ENCODE results near the gene C7orf57.
"Not testable (repeated sequence)": the region's sequence is repeated elsewhere in the genome, so short reads cannot be mapped to it uniquely, and the experiment has no call there.

The C7orf57 gene

DNA sequence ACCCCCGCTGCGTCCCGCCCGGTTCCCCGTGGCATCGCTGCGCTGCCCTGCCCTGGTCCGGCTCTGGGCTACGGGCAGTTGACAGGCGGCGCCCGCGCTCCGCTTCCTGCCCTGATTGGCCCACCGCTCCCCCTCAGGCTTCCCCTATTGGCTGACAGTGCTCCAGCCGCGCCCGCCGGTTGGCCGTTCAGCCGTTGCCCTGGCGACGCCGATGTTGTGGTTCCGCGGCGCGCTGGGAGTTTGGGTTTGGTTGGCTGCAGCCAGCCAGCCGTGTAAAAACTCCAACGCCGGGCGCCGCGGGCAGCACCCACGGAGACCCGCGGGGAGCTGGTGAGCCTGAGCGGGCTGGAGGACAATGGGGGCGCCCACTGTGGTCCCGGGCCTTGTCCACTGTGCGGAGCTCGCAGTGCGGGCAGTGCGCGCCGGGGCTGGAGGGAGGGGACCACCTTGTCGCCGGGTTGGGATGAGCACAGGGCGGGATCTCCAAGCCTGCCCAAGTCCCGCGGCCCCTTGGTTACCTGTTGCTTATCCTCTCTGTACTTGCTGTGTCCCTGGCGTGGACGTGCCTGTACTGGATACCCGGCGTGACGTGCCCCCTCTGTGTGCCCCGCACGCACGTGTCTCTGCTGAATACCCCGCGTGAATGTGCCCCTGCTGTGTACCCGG, at the start of gene C7orf57:
Gene C7orf57 (plus strand): TSS at position 243 of the 666 bp plus-strand sequence. CDS start 766 bp downstream, outside the sequence.
- peak; percentile 95 for DNase-seq

DNA sequence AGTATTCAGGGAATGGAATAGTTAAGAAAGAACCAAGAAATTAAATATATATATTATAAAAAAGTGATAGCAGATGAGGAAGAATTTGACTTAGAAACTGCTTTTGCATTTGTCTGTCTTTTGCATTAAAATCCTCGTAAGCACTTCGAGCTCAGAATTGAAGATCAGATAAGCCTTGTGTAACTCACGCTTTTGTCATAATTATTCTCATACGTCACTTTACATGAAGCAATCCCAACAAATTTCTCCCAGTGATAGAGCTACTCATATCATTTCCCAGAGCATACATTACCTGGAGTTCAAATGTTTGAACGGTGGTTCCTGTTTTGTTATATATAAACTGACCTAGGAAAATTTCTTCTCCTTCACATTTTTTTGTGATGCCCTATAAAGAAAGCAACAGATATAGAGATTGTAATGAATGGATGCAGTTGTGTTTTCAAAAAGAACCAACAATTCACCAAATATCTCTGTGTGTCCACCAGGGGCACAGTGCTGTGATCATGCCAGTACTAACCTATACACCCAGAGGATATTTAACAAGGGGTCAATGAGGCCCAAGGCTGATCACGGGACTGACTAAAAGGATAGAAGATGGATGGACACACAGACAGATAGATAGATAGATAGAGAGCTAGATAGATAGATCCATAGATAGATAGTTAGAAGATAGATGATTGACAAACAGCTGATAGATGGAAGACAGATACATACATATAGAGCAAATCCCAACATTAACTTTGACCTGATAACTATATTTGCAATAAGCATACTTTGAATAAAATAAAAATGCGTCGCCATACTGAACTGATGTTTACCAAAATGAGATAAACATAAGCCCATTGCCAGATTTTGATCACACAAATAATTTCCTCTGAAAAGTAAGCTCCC, 46.6 kb upstream of the C7orf57 start:
- DNase-seq: peak; percentile 71

DNA sequence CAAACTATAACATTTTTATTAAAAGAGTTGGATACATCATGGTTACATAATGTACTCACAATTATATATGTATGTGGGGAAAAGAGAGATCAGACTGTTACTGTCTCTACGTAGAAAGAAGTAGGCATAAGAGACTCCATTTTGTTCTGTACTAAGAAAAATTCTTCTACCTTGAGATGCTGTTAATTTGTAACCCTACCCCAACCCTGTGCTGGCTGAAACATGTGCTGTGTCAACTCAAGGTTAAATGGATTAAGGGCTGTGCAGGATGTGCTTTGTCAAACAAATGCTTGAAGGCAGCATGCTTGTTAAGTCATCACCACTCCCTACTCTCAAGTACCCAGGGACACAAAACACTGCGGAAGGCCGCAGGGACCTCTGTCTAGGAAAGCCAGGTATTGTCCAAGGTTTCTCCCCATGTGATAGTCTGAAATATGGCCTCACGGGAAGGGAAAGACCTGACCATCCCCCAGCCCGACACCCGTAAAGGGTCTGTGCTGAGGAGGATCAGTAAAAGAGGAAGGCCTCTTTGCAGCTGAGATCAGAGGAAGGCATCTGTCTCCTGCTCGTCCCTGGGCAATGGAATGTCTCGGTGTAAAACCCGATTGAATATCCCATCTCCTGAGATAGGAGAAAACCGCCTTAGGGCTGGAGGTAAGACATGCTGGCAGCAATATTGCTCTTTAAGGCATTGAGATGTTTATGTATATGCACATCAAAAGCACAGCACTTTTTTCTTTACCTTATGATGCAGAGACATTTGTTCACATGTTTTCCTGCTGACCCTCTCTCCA, 45.5 kb upstream of the C7orf57 start:
- peak; percentile 86 for DNase-seq

GRCh38 chr7:47990592-47990991, 44.8 kb upstream of the C7orf57 start:
- no peak for DNase-seq

DNA sequence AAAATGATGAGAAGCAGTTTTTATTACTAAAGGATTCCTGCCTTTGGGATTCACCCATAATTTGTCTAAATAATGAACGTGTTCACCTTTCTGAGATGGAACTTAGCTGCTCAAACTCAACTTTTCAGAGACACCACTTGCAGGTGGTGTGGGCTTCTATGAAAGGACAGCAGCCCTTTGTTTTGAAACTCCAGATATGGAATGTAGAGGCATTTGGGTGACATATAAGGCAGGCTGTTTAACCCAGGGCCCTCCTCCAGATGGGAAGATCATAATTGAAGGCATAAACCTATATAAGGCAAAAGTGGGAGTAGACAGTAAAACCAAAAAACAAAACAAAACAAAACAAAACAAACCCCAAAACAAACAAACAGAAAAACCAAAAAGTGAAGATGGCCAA, 44.1 kb upstream of the C7orf57 start:
- no peak for DNase-seq

DNA sequence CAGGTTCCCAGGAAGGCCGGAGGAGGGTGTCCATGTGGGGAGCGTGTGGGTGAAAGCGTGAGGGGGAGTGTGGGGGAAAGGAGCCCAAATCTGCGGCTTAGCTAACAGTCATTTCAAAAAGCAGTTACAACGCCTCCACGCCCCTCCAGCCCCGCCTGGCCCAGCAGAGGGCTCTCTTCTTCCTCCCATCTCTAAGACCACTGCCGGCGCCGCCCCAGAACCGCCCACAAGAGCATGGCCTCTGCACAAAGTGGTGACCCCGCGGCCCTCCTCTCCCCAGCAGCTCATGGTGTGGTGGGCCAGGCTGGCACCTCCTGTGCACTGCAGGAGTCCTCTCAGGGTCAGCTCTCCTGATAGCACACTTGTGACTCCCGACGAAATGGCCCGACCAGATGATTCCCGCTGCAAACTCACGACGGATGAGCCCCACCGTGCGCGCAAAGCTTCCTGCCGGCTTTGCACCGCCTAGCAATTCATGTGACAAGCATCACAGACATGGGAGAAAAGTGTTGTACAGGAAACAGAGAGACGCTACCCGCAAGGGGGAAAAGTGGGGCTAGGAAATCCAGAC, 43.5 kb upstream of the C7orf57 start:
- DNase-seq: peak; percentile 87

- no peak for DNase-seq
Measured at GRCh38 chr7:47992446-47992845, 42.9 kb upstream of the C7orf57 start.

- DNase-seq: no peak
Measured at GRCh38 chr7:47999413-47999812, 35.9 kb upstream of the C7orf57 start.

DNA sequence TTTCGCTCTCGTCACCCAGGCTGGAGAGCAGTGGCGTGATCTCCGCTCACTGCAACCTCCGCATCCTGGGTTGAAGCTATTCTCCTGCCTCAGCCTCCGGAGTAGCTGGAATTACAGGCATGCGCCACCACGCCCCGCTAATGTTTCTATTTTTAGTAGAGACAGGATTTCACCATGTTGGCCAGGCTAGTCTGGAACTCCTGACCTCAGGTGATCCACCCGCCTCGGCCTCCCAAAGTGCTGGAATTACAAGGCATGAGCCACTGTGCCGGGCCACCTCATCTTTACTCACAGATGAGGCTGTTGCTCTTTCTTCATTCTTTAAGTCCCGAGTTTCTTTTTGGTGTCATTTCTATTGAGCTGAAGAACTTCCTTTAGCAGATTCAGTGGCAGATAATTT, 35.2 kb upstream of the C7orf57 start:
- DNase-seq: not testable (repeated sequence)

DNA sequence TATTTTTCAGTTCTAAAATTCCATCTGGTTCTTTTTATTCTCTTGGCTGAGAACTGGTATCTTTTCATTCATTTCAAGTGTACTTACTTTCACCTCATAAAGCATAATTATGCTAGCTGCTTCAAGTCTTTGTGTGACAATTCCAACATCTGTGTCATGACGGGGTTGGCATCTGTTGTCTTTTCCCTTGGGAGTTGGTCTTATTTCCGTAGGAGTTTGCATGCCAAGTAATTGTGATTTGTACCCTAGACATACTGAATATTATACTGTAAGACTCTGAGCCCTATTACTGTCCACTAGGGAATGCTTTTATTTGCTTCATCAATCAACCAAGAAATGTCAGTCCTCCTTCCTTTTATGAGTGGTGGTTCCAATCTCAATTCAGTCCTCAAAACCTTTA, 31.3 kb upstream of the C7orf57 start:
- peak; percentile 74 for DNase-seq

GRCh38 chr7:48004638-48005037, 30.7 kb upstream of the C7orf57 start:
- no peak for DNase-seq

GRCh38 chr7:48006866-48007265, 28.5 kb upstream of the C7orf57 start:
- no peak for DNase-seq

DNA sequence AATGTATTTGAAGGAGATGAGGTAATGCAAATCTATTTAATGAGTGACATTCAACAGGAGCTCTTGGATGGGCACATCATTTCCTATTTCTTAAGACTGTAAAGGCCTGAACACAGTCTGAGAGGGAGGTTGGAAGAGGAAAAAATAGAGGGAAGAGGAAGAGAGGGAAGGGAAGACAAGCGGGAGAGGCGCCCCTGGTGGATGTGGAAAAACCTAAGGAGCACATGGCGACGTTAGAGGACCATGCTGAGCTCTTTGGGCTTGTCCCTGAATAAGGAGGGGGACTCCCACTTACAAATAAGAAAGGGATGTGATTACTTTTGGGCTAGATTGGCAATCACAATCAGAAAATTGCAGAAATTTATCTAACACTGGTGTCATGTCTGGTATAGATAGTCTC, 26.1 kb upstream of the C7orf57 start:
- DNase-seq: no peak

DNA sequence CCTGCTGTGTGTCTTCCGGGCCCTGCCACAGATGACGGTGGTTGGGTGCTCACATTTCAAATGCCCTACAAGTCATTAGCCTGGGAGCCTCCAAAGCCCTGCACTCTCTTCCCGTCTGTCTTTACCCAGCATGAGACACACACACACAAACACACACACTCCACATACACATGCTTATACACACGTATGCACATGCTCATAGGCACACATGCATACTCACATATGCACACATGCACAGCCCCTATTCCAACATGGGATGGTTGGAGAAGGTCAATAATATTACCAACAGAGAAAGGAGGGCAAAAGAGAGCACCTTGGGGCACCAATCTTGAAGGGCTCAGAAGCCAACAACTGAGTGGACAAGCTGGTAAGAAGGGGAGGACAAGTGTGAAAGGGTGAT, 25.4 kb upstream of the C7orf57 start:
- DNase-seq: no peak

- DNase-seq: no peak
Measured at GRCh38 chr7:48011323-48011722, 24.0 kb upstream of the C7orf57 start.

DNA sequence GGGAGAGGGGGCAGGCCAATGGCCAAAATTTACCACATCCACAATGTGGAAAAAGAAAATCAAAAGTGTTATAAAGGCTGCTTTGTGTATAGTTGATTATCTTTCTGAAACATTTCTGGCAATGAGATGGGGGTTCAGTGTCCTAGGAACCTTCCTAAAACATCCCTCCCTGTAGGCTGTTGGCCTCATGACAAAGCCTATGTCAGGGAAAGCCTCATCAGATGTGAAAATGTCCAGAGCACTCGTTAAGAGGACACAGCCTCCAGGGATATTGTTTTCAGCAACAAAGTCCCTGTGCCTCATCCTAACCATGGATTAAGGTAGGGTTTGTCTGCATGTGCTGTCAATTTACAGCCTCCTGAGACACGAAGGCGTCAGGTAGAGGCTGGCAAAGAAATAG, 23.4 kb upstream of the C7orf57 start:
- DNase-seq: no peak

DNA sequence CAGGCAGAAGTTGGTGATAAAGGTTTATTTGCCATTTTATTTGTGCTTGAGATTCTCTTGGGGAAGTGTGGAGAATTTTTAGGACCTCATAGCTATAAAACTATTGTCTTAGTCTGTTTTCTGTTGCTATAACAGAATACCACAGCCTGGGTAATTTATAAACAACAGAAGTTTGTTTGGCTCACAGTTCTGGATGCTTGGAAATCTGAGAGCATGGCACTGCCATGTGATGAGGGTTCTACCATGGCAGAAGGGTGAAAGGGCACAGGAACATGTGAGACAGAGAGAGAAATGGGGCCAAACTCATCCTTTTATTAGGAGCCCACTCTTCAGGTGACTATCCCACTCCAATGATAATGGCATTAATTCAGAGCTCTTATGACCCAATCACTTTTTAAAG, 18.7 kb upstream of the C7orf57 start:
- no peak for DNase-seq

DNA sequence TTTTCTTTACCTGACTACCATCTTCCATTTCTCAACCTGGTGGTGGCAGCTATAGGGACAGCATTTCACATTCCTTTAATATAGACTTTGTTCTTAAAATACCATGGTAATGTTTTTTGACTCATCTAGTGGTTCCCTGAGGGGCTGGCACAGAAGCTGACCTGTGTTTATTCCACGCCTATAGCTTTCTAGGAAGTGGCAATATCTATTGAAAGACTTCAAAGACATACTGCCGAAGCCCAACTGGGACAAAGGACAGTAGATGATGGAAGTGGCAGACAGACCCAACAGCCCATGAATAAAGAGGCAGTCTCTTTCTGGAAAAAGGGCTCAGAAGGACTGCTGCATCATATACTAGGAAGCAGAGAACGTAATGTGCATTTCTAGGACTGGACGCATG, 17.7 kb upstream of the C7orf57 start:
- DNase-seq: no peak

DNA sequence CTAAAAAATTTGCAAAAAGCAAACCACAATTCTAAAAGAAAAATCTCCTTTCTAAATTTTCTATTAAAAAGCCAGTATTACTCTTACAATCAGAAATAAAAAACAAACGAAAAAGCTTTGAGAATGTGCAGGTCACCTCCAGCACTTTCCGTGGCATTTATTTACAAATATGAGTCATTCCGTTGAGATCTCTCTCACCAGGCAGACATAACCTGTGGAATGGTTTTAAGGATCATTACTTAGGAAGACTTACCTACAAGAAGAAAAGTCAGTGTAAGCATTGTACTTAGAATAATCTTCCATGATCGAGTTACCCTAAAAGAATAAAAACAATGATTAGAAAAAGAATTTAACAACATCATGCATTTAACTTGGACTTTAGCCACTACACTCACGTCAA, 9.7 kb upstream of the C7orf57 start:
- no peak for DNase-seq

- peak; percentile 49 for DNase-seq
Measured at GRCh38 chr7:48028938-48029337, 6.4 kb upstream of the C7orf57 start, which contains the start of gene SUN3. SUN3 (minus strand) TSS chr7:48029107; CDS start chr7:48028938, 169 bp downstream.

- DNase-seq: no peak
Measured at GRCh38 chr7:48031111-48031510, 4.2 kb upstream of the C7orf57 start.

- DNase-seq: no peak
Measured at GRCh38 chr7:48033922-48034321, 1.4 kb upstream of the C7orf57 start.

- DNase-seq: peak; percentile 39
Measured at GRCh38 chr7:48035967-48036478, 680 bp downstream of the C7orf57 start.

All from NCI-H82 (cell line).